ENCODE results near the gene IFITM1.

- TF ChIP-seq CTCF (conservative IDR thresholded peaks at IDR 0.05; ENCODE audit: low read depth, low read length) (no peak), EZH2 (IDR thresholded peaks at IDR 0.05; ENCODE audit: low read length, unreplicated experiment) (no peak)
Measured at GRCh38 chr11:335779-336658, 22.2 kb downstream of the IFITM1 start.
